Thyroid gland (tissue), 4 donors: ENCODE data around the gene TNFSF8. TPM values are rescaled to one million over a fixed set of nuclear protein-coding genes. Genes with fewer than 3 reads are reported as not detected.
A peak's percentile ranks its signal among the peaks of the same experiment; 100 is the strongest.

ENCODE experiments used
- DNase-seq, 2 donors: peaks; one replicate each; pipeline ENCODE4 v3.0.0-alpha.2; 2019
- H3K27ac ChIP-seq, 3 donors: fragments of 200-600 bp; sonication (generic); 1 replicate in 2 of 3; 2 replicates in 1 of 3; pipeline ENCODE4 v1.5.1; 2016 to 2019; ENCODE audit warnings: mild to moderate bottlenecking in 1 of 3, moderate library complexity in 1 of 3
- H3K27me3 ChIP-seq: fragments of 200-600 bp; sonication (generic); one replicate; pipeline ENCODE4 v1.5.1; 2019
- H3K36me3 ChIP-seq, 2 donors: fragments of 200-600 bp; sonication (generic); one replicate each; pipeline ENCODE4 v1.5.1; 2016 to 2019
- H3K4me1 ChIP-seq, 2 donors: fragments of 200-600 bp; sonication (generic); one replicate each; pipeline ENCODE4 v1.5.1; 2017 to 2019
- H3K4me3 ChIP-seq, 3 donors: fragments of 200-600 bp; sonication (generic); replicated peaks in 1 of 3; 1 replicate in 2 of 3; 2 replicates in 1 of 3; pipeline ENCODE4 v1.5.1; 2016; ENCODE audit warnings: mild to moderate bottlenecking in 1 of 3
- H3K9me3 ChIP-seq: fragments of 200-600 bp; sonication (generic); one replicate; pipeline ENCODE4 v1.5.1; 2017
- POLR2A ChIP-seq, 2 donors: fragments of 450-650 bp; IDR thresholded peaks; one replicate each; pipeline ENCODE4 v1.6.1; 2017; ENCODE audit warnings: antibody characterized with exemption in 2 of 2, mild to moderate bottlenecking in 2 of 2, moderate library complexity in 1 of 2
- WGBS, 2 donors: methylation state at CpG; one replicate each; pipeline ENCODE4 v1.1.5; 2017; 5-methylcytosine and 5-hydroxymethylcytosine counted together
- intact Hi-C: fragments of 100-400 bp; cut with DNase I; formaldehyde crosslinking; loops from one replicate; pipeline ENCODE4 v1.15.1; 2023
- total RNA-seq, 4 donors: library from RNA; depleted of rRNA; stranded (reverse); fragments of >200 nt; gene quantifications; one replicate each; pipeline ENCODE4 v1.2.3, GENCODE V29; 2016
- TF ChIP-seq, protein P1 (sequence below), 6 experiments: fragments of 200-600 bp in 3 of 6; fragments of 450-650 bp in 3 of 6; sonication (generic) in 3 of 6; IDR thresholded peaks; one replicate each; pipeline ENCODE4 v1.5.1; 2016 to 2019; ENCODE audit warnings: antibody characterized with exemption in 6 of 6, mild to moderate bottlenecking in 2 of 6, inconsistent platforms in 1 of 6, moderate library complexity in 1 of 6

The TNFSF8 gene
- total RNA-seq, 4 donors from 2014 or later = 1.3 to 4.2 (median 2.1) TPM

DNA sequence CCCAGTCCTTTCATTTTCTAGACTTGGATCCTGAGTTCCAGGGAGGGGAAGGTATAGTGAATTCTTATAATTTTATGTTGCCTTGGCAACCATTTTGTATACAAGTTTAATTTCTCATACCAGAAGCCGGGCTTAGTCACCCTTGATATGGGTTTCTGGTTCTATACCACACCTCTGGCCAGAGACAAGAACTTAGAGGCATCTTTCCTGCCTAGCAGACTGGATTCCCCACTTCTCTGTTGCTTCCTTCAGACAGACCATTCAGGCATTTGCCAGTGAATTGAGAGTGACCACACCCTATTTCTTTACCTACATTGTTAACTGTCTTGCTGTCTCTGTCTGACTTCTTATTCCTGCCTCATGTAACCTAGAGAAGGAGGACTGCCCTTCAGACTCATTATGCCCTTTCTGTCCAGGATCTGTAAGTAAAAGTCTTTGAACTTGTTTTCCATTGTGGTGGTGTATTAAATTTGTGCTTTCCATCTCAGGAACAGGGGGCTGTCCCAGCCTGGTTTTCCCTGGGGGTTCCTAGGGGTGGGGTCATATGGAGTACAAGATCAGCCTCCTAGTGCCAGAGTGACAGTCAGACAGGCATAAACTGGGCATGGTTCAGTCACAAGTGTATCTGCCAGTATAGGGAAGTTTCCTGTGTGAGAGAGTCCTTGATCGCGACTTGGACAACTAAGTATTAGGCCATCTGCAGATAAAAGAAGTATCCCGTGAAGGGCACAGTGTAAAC is 27.4 kb downstream of the TNFSF8 start:
- intact Hi-C loops = no loop called here
- Histone ChIP-seq H3K9me3 (no peaks in the 10 kb centered on the region), H3K4me1 (peaks cover 6 to 10% of the 10 kb centered on the region in 2 donors), H3K27me3 (no peaks in the 10 kb centered on the region), H3K36me3 (no peaks in the 10 kb centered on the region), H3K27ac (no peak overlapping the region), H3K4me3 (no peak overlapping the region)
- no peak for DNase-seq
- no peak for TF ChIP-seq POLR2A (IDR thresholded peaks at IDR 0.05)
- TF ChIP-seq, protein P1, sequence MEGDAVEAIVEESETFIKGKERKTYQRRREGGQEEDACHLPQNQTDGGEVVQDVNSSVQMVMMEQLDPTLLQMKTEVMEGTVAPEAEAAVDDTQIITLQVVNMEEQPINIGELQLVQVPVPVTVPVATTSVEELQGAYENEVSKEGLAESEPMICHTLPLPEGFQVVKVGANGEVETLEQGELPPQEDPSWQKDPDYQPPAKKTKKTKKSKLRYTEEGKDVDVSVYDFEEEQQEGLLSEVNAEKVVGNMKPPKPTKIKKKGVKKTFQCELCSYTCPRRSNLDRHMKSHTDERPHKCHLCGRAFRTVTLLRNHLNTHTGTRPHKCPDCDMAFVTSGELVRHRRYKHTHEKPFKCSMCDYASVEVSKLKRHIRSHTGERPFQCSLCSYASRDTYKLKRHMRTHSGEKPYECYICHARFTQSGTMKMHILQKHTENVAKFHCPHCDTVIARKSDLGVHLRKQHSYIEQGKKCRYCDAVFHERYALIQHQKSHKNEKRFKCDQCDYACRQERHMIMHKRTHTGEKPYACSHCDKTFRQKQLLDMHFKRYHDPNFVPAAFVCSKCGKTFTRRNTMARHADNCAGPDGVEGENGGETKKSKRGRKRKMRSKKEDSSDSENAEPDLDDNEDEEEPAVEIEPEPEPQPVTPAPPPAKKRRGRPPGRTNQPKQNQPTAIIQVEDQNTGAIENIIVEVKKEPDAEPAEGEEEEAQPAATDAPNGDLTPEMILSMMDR (IDR thresholded peaks at IDR 0.05) = no peak
- WGBS, 2 donors = 89 to 96% methylated on average over 4 of the region's 4 CpGs

DNA sequence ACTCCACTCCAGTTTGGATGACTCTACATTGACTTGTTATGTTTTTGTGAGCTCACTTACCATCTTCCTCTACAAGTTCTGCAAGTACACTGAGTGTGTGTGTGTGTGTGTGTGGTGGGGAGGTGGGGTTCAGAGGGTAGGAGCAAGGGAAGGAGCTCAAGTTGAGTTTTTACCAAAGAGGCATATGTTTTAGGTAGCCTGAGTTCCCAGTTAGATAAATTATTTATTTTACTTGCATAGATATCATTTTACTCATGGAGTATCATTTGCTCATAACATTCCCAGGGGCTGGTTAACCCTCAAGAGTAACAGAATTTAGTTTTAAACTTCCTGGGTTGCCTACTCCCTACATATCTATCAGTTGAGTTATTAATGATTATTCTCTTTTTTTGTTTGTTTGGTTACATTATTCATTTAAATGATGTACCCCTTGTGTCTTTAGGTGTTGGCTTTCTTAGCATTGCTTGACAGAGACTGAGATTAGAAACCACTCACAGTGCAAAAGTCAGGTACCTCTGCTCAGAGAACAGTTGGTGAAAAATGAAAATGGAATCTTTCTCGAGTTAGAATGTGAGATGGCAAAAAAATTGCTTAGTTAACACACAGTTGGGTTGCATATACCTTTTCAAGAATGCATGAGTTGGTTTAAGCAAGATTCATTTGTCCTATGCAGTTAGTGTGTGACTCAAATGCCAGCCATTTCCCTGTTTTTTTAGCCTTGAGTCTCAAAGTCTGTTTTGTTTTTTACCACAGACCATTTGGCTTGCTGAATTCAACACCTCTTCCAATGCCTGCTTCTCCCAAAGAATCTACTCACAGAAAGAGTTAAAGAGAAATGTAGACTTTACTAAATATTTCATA is 29.2 kb downstream of the TNFSF8 start:
- Histone ChIP-seq H3K9me3 (no peaks in the 10 kb centered on the region), H3K4me3 (no peak overlapping the region), H3K4me1 (no peaks in the 10 kb centered on the region), H3K36me3 (no peaks in the 10 kb centered on the region), H3K27ac (no peak overlapping the region), H3K27me3 (no peaks in the 10 kb centered on the region)
- no peak for TF ChIP-seq POLR2A (IDR thresholded peaks at IDR 0.05)
- TF ChIP-seq, protein P1 (IDR thresholded peaks at IDR 0.05) = no peak
- intact Hi-C loops = no loop called here
- WGBS, 2 donors = 50 to 51% methylated on average over 1 of the region's 1 CpG
- DNase-seq = no peak

DNA sequence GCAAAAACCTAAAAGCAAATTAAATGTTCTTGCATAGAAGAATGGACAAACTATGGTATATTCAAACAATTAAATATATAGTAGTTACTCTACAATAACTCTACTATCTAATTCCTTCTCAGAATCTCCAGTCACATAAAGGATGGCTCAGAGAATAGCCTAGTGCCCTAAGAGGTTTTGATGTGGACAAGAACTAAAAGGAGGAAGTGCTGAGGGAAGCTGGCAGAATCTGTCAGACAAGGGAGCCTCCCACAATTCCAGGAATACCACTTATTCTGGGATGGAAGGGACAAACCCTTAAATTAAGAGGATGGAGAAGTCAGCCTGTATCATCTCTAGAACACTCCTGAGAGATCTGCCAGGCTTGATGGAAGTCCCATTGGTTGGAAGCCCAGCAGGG is 30.4 kb downstream of the TNFSF8 start:
- intact Hi-C loops = no loop called here
- H3K36me3 ChIP-seq = no peaks in the 10 kb centered on the region
- no peaks in the 10 kb centered on the region for H3K27me3 ChIP-seq
- TF ChIP-seq, protein P1 (IDR thresholded peaks at IDR 0.05) = no peak
- TF ChIP-seq POLR2A (IDR thresholded peaks at IDR 0.05) = no peak
- H3K4me3 ChIP-seq = no peak overlapping the region
- H3K9me3 ChIP-seq = no peaks in the 10 kb centered on the region
- no peak for DNase-seq
- H3K27ac ChIP-seq = no peak overlapping the region
- peaks cover 0 to 9% of the 10 kb centered on the region in 2 donors for H3K4me1 ChIP-seq

DNA sequence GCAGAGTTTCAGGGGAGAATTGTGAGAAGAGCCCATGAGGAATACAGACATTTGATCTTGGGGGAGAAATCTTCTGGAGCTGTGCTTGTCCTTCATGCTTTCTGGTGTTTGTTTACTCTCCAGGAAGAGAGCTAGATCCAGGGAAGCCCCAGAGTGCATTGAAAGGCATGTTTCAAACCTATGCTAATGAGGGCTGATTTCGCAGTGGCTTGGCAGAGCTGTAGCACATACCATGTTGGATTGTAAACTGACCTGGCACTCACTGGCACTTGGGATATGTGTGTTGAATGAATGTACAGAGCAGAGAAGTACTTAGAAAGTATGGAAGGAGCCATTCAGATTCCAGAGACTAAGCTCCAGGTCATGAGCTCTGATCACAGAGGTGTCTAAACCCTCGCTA is 30.9 kb downstream of the TNFSF8 start:
- WGBS, 2 donors = 95% methylated on average over 2 of the region's 2 CpGs
- Histone ChIP-seq H3K27me3 (no peaks in the 10 kb centered on the region), H3K4me3 (no peak overlapping the region), H3K36me3 (no peaks in the 10 kb centered on the region), H3K9me3 (no peaks in the 10 kb centered on the region), H3K4me1 (peaks cover 0 to 10% of the 10 kb centered on the region in 2 donors), H3K27ac (no peak overlapping the region)
- no peak for DNase-seq
- intact Hi-C loops = no loop called here
- no peak for TF ChIP-seq POLR2A (IDR thresholded peaks at IDR 0.05)
- TF ChIP-seq, protein P1 (IDR thresholded peaks at IDR 0.05) = no peak

DNA sequence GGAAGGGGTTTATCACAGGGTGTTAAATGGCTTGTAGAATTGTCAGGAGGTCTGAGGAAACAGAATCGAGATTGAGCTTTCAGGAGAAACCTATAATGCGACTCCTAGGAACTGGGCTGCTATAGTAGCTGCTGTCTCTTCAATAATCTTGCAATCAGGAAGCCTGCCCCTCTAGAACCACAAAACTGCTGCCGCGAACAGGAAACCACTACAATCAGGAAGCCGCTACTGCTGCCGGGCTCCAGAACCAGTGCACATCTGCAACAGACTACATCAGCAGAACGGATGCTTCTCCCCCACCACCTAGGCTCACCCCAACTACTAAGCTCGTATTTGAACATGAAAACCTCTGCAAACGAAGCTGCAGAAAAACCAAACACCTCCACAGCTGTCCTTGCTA is 31.6 kb downstream of the TNFSF8 start:
- WGBS, 2 donors = 68 to 75% methylated on average over 9 of the region's 9 CpGs
- Histone ChIP-seq H3K27ac (no peak overlapping the region), H3K4me3 (no peak overlapping the region), H3K9me3 (no peaks in the 10 kb centered on the region), H3K4me1 (peaks cover 0 to 10% of the 10 kb centered on the region in 2 donors), H3K27me3 (no peaks in the 10 kb centered on the region), H3K36me3 (no peaks in the 10 kb centered on the region)
- DNase-seq = peak in 1 of 2 donors; percentile 17
- intact Hi-C loops = no loop called here
- TF ChIP-seq, protein P1 (IDR thresholded peaks at IDR 0.05) = no peak
- no peak for TF ChIP-seq POLR2A (IDR thresholded peaks at IDR 0.05)
